HCT116 (cell line): Measurements from ENCODE around the gene SSR2. TPM values are rescaled to one million over a fixed set of nuclear protein-coding genes. Genes with fewer than 3 reads are reported as not detected.

ENCODE experiments used
- ATAC-seq: fragments of 200-7000 bp; cut with Tn5 transposase; 2 replicates; pipeline ENCODE4 v1.9.1; 2020; ENCODE audit warnings: mild to moderate bottlenecking, moderate library complexity
- BruUV-seq: library from RNA; stranded (reverse); fragments of 400-500 nt; replicated peaks from 2 replicates; lab custom pipeline; 2021; lab: Mats Ljungman, UMichigan
- CTCF ChIA-PET: fragments of 300-600 bp; sonication (Branson Sonifier 250); formaldehyde crosslinking; loops from one replicate; lab custom pipeline; 2021; ENCODE audit warnings: antibody characterized with exemption; lab: Charles Lee
- POLR2A ChIA-PET: fragments of 300-600, 350-600 bp; sonication (Branson Sonifier 250); formaldehyde crosslinking; loops from one replicate; lab custom pipeline; 2021; ENCODE audit warnings: antibody characterized with exemption; lab: Charles Lee
- RAD21 ChIA-PET, 2 experiments: fragments of 300-600 bp; sonication (Branson Sonifier 250); formaldehyde crosslinking; loops; one replicate each; lab custom pipeline; 2023; ENCODE audit warnings: low total read pairs in 2 of 2; ENCODE audit not compliant: uncharacterized antibody in 2 of 2, unreplicated experiment in 2 of 2, low non-redundant PET in 1 of 2; lab: Charles Lee
- DNase-seq: peaks from one replicate; pipeline ENCODE4 v3.0.0-alpha.2; 2010; ENCODE audit warnings: low read depth, low spot score
- H2AFZ ChIP-seq: fragments of 200-600 bp; shearing (Covaris generic), sonication (generic); 2 replicates; pipeline ENCODE4 v1.6.1; 2017; ENCODE audit warnings: low read depth, mixed run types, mixed read lengths, antibody characterized with exemption, low read length; ENCODE audit not compliant: poor library complexity, severe bottlenecking
- H3K27ac ChIP-seq: 2 replicates; pipeline ENCODE4 v1.5.1; 2012; ENCODE audit warnings: low read depth, low read length
- H3K27me3 ChIP-seq: fragments of 200-600 bp; sonication (generic); 2 replicates; pipeline ENCODE4 v1.6.1; 2016; ENCODE audit warnings: mixed run types, low read length, mixed read lengths; ENCODE audit not compliant: insufficient read depth
- H3K36me3 ChIP-seq, 2 experiments: fragments of 200-500 bp in 1 of 2; fragments of 200-600 bp in 1 of 2; sonication (Bioruptor generic) in 1 of 2; sonication (generic) in 1 of 2; 2 replicates each; pipeline versions ENCODE4 v1.5.1 to v1.6.1; 2014 to 2016; ENCODE audit warnings: low read length in 2 of 2, inconsistent platforms in 1 of 2, mixed read lengths in 1 of 2, mixed run types in 1 of 2; ENCODE audit not compliant: insufficient read depth in 2 of 2, control insufficient read depth in 1 of 2
- H3K4me1 ChIP-seq, 2 experiments: fragments of 200-600 bp in 1 of 2; sonication (generic) in 1 of 2; 2 replicates each; pipeline versions ENCODE4 v1.5.1 to v1.6.1; 2012 to 2017; ENCODE audit warnings: low read length in 2 of 2, inconsistent platforms in 1 of 2, mild to moderate bottlenecking in 1 of 2, mixed read lengths in 1 of 2, mixed run types in 1 of 2, moderate library complexity in 1 of 2; ENCODE audit not compliant: insufficient read depth in 2 of 2, control insufficient read depth in 1 of 2
- H3K4me2 ChIP-seq: fragments of 200-600 bp; sonication (generic); 2 replicates; pipeline ENCODE4 v1.6.1; 2017; ENCODE audit warnings: mixed run types, low read length, mixed read lengths
- H3K4me3 ChIP-seq, 2 experiments: fragments of 200-600 bp in 1 of 2; sonication (generic) in 1 of 2; replicated peaks in 1 of 2; 2 replicates each; pipeline ENCODE4 v1.5.1; 2011 to 2016; ENCODE audit warnings: low read length in 2 of 2, control low read depth in 1 of 2, low read depth in 1 of 2, mild to moderate bottlenecking in 1 of 2, mixed read lengths in 1 of 2, mixed run types in 1 of 2
- H3K79me2 ChIP-seq: fragments of 200-600 bp; sonication (generic); 2 replicates; pipeline ENCODE4 v1.6.1; 2017; ENCODE audit warnings: mild to moderate bottlenecking, mixed run types, low read length, moderate library complexity, mixed read lengths; ENCODE audit not compliant: insufficient read depth
- H3K9ac ChIP-seq: fragments of 200-600 bp; sonication (generic); 2 replicates; pipeline ENCODE4 v1.6.1; 2016; ENCODE audit warnings: low read length, mixed read lengths
- H3K9me2 ChIP-seq: fragments of 200-600 bp; sonication (generic), shearing (Covaris generic); 2 replicates; pipeline ENCODE4 v1.6.1; 2017; ENCODE audit warnings: mixed run types, mild to moderate bottlenecking, moderate library complexity; ENCODE audit not compliant: insufficient read depth
- H3K9me3 ChIP-seq, 2 experiments: fragments of 200-500 bp in 1 of 2; fragments of 200-600 bp in 1 of 2; sonication (Bioruptor generic) in 1 of 2; sonication (generic) in 1 of 2; 2 replicates each; pipeline ENCODE4 v1.6.1; 2014 to 2017; ENCODE audit warnings: low read length in 2 of 2, mixed read lengths in 2 of 2, inconsistent platforms in 1 of 2, low read depth in 1 of 2, mild to moderate bottlenecking in 1 of 2, mixed run types in 1 of 2, moderate library complexity in 1 of 2; ENCODE audit not compliant: control insufficient read depth in 1 of 2, insufficient read depth in 1 of 2
- H4K20me1 ChIP-seq: fragments of 200-600 bp; sonication (generic), shearing (Covaris generic); 2 replicates; pipeline ENCODE4 v1.6.1; 2017; ENCODE audit warnings: mixed run types, mild to moderate bottlenecking, moderate library complexity; ENCODE audit not compliant: insufficient read depth
- CEBPB ChIP-seq: IDR thresholded peaks from 2 replicates; pipeline ENCODE4 v1.6.1; 2012; ENCODE audit warnings: low read depth
- EGR1 ChIP-seq: IDR thresholded peaks from 2 replicates; pipeline ENCODE4 v1.6.1; 2012; ENCODE audit warnings: low read depth
- ELF1 ChIP-seq: IDR thresholded peaks from 2 replicates; pipeline ENCODE4 v1.6.1; 2012; ENCODE audit warnings: low read depth, borderline replicate concordance
- JUND ChIP-seq: IDR thresholded peaks from 2 replicates; pipeline ENCODE4 v1.6.1; 2012
- SP1 ChIP-seq: IDR thresholded peaks from 2 replicates; pipeline ENCODE4 v1.6.1; 2012; ENCODE audit warnings: low read depth
- YY1 ChIP-seq: IDR thresholded peaks from 2 replicates; pipeline ENCODE4 v1.6.1; 2011; ENCODE audit warnings: low read length, low read depth, moderate library complexity, mild to moderate bottlenecking; ENCODE audit not compliant: insufficient replicate concordance; ENCODE audit errors: extremely low read depth
- intact Hi-C: fragments of 100-400 bp; cut with micrococcal nuclease; formaldehyde crosslinking; loops from 2 replicates; pipeline ENCODE4 v1.10.0; 2022
- total RNA-seq: library from RNA; stranded (reverse); gene quantifications from one replicate; pipeline ENCODE4 v1.2.1, GENCODE V29; 2021; ENCODE audit not compliant: unreplicated experiment
- TF ChIP-seq, protein P1 (sequence below), 3 experiments: fragments of 200-600 bp in 1 of 3; sonication (generic) in 1 of 3; IDR thresholded peaks in 2 of 3; conservative IDR thresholded peaks in 1 of 3; 2 replicates each; pipeline ENCODE4 v1.5.1; 2012 to 2017; ENCODE audit warnings: low read depth in 2 of 3, low read length in 2 of 3, antibody characterized with exemption in 1 of 3, borderline replicate concordance in 1 of 3, control low read depth in 1 of 3, mild to moderate bottlenecking in 1 of 3, mixed read lengths in 1 of 3, mixed run types in 1 of 3, moderate library complexity in 1 of 3; ENCODE audit not compliant: insufficient read depth in 1 of 3
- TF ChIP-seq, protein P2 (sequence below): IDR thresholded peaks from 2 replicates; pipeline ENCODE4 v1.6.1; 2012; ENCODE audit warnings: low read depth

The SSR2 gene
- total RNA-seq, 1 experiment from 2014 or later, result 153 TPM

DNA sequence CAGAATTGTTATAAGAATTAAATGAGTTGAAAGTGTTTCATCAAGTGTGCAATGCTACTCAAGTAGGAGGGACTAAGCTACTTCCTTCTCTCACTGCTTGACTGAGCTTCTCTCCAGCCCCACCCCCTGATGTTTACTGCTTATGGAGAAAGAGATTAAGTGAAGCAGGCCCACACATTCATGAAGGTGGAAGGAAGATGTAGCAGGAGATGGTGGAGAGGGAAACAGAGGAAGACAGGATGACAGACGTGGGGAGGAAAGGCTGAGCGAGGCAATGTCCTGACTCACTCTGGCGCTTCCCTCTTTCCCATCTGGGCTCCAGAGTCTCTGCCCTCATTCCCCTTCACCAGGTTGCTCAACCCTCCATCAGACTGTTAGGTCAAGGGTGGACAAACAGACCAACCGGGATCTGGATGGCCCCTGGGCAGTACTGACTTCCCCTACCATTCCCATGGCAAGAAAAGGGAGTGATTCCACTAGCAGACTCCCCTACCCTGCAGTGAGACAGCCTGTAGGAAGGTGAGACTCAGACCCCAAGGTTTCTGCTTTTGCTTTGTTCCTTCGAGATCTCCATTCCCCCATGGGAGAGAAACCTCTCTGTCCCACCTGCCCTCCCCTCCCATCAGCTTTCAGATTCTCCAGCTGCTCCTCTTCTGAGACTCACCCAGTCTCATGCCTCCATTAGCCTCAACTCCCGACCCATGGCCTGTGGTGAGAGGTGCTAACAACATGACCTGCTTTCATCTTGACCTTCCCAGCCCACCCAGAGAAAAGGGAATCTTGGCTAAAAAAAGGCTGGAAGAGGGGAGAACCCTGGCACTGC lies 39.3 kb downstream of the SSR2 start:
- H3K27me3 ChIP-seq, result no peaks in the 10 kb centered on the region
- H4K20me1 ChIP-seq, result no peaks in the 10 kb centered on the region
- no peak for DNase-seq
- no peak overlapping the region for H3K4me3 ChIP-seq
- H3K27ac ChIP-seq, result no peak overlapping the region
- ChIA-PET RAD21 (no interaction called here), CTCF (interaction anchor here (1.6 to 2.6 kb wide), 3 partner anchors 8 to 85 kb away, joined by 4 to 15 read pairs (median 5); no protein-coding TSS in a partner anchor), POLR2A (interaction anchor here (0.8 to 2.0 kb wide), 5 partner anchors 8 to 47 kb away, joined by 3 to 12 read pairs (median 4); partner anchors contain the start of gene KHDC4)
- H3K4me1 ChIP-seq, result peaks cover 39 to 55% of the 10 kb centered on the region in 2 experiments
- H3K36me3 ChIP-seq, result no peaks in the 10 kb centered on the region
- H3K79me2 ChIP-seq, result peaks cover 26% of the 10 kb centered on the region
- no TSS peak for BruUV-seq
- intact Hi-C loops, result no loop called here
- H3K9me3 ChIP-seq, result no peaks in the 10 kb centered on the region
- no peak overlapping the region for H2AFZ ChIP-seq
- H3K4me2 ChIP-seq, result no peak overlapping the region
- no peak overlapping the region for H3K9ac ChIP-seq
- no peak for ATAC-seq
- no peaks in the 10 kb centered on the region for H3K9me2 ChIP-seq
- TF ChIP-seq CEBPB (no peak), EGR1 (no peak), JUND (no peak), YY1 (no peak), SP1 (no peak), ELF1 (no peak)
- TF ChIP-seq, protein P1, sequence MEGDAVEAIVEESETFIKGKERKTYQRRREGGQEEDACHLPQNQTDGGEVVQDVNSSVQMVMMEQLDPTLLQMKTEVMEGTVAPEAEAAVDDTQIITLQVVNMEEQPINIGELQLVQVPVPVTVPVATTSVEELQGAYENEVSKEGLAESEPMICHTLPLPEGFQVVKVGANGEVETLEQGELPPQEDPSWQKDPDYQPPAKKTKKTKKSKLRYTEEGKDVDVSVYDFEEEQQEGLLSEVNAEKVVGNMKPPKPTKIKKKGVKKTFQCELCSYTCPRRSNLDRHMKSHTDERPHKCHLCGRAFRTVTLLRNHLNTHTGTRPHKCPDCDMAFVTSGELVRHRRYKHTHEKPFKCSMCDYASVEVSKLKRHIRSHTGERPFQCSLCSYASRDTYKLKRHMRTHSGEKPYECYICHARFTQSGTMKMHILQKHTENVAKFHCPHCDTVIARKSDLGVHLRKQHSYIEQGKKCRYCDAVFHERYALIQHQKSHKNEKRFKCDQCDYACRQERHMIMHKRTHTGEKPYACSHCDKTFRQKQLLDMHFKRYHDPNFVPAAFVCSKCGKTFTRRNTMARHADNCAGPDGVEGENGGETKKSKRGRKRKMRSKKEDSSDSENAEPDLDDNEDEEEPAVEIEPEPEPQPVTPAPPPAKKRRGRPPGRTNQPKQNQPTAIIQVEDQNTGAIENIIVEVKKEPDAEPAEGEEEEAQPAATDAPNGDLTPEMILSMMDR (IDR thresholded peaks at IDR 0.05 in 2 of 3, conservative IDR thresholded peaks at IDR 0.05 in 1 of 3; ENCODE audit: borderline replicate concordance in 1 of 3, insufficient read depth in 1 of 3, low read depth in 2 of 3, low read length in 2 of 3), result no peak
- TF ChIP-seq, protein P2, sequence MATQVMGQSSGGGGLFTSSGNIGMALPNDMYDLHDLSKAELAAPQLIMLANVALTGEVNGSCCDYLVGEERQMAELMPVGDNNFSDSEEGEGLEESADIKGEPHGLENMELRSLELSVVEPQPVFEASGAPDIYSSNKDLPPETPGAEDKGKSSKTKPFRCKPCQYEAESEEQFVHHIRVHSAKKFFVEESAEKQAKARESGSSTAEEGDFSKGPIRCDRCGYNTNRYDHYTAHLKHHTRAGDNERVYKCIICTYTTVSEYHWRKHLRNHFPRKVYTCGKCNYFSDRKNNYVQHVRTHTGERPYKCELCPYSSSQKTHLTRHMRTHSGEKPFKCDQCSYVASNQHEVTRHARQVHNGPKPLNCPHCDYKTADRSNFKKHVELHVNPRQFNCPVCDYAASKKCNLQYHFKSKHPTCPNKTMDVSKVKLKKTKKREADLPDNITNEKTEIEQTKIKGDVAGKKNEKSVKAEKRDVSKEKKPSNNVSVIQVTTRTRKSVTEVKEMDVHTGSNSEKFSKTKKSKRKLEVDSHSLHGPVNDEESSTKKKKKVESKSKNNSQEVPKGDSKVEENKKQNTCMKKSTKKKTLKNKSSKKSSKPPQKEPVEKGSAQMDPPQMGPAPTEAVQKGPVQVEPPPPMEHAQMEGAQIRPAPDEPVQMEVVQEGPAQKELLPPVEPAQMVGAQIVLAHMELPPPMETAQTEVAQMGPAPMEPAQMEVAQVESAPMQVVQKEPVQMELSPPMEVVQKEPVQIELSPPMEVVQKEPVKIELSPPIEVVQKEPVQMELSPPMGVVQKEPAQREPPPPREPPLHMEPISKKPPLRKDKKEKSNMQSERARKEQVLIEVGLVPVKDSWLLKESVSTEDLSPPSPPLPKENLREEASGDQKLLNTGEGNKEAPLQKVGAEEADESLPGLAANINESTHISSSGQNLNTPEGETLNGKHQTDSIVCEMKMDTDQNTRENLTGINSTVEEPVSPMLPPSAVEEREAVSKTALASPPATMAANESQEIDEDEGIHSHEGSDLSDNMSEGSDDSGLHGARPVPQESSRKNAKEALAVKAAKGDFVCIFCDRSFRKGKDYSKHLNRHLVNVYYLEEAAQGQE, result no peak
